ENCODE measurements around the gene IMMP2L. TPM values are rescaled to one million over a fixed set of nuclear protein-coding genes. Genes with fewer than 3 reads are reported as not detected.

Gene IMMP2L
- total and polyA plus RNA-seq, 2 of the 4 experiments (the other 2 are of a cell fraction), result 5.8 to 9.3 TPM

DNA sequence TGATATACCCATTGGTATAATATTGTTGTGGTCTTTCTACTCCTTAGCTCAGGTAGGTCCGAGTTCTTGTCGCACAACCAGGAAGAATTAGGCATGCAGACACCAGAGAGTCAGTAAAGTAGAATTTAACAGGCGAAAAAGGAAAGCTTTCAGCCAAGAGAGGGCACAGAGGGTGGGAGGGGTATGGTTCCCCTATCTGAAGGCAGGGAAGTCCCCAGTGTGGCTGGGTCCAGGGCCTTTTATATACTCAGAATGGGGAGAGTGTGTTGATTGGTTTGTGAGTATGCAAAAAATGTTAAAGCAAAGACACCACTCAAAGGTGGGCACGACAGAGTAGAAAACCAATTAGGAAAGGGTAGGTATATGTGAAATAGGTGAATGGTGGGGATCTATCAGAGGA is 53.9 kb downstream of the IMMP2L start:
- intact Hi-C loops (cut with micrococcal nuclease), result no loop called here

More for the DNA sequence above, 53.9 kb downstream of the IMMP2L start:
- in situ Hi-C loops (cut with MboI; ENCODE audit: low sequenced_read_pairs), result no loop called here
- no peak overlapping the region for H3K56ac ChIP-seq (ENCODE audit: extremely low read depth, insufficient read depth, low read length)
- WGBS, 2 experiments (ENCODE audit: extremely low coverage in 2 of 2, insufficient read length in 1 of 2), result no CpG with 5 or more reads among the region's 4 CpGs
- H3K4me2 ChIP-seq (ENCODE audit: low read depth, low read length), result no peak overlapping the region
- H3K4me3 ChIP-seq (ENCODE audit: insufficient read depth, low read depth, low read length), result no peak overlapping the region
- H4K8ac ChIP-seq (ENCODE audit: low read depth in 2 of 2, low read length in 2 of 2), result no peak overlapping the region
- H3K27ac ChIP-seq (ENCODE audit: insufficient read depth, low read length), result no peak overlapping the region
- H3K4ac ChIP-seq (ENCODE audit: low read depth, low read length), result no peak overlapping the region
- no peak overlapping the region for H3K23ac ChIP-seq (ENCODE audit: low read depth, low read length)
- no peak overlapping the region for H2BK20ac ChIP-seq (ENCODE audit: low read depth, low read length)
- no TSS peak for BruUV-seq (replicated peaks)
- H3K9ac ChIP-seq (ENCODE audit: low read depth, low read length), result no peak overlapping the region
- no peaks in the 10 kb centered on the region for H4K20me1 ChIP-seq (ENCODE audit: insufficient read depth, low read length)
- no peaks in the 10 kb centered on the region for H3K4me1 ChIP-seq (ENCODE audit: control insufficient read depth, insufficient read depth, low read length)
- H3K18ac ChIP-seq (ENCODE audit: low read depth, low read length), result no peak overlapping the region
- DNase-seq (no peak), ATAC-seq (ENCODE audit: low read depth) (no peak)
- no peak overlapping the region for H2BK15ac ChIP-seq (ENCODE audit: low read depth, low read length)
- no peak overlapping the region for H4K91ac ChIP-seq (ENCODE audit: insufficient read depth, low read depth, low read length)
- dilution Hi-C loops (cut with HindIII; ENCODE audit: low sequenced_read_pairs, unreplicated experiment), result no loop called here
- no peak overlapping the region for H2AFZ ChIP-seq (replicated peaks; ENCODE audit: low read length, poor library complexity)
- H2AK5ac ChIP-seq (ENCODE audit: low read depth, low read length), result no peak overlapping the region
- no peak overlapping the region for H4K5ac ChIP-seq (ENCODE audit: low read depth, low read length)
- H3K27me3 ChIP-seq (ENCODE audit: control insufficient read depth, insufficient read depth, low read length), result no peaks in the 10 kb centered on the region
- ChIA-PET POLR2A (ENCODE audit: unreplicated experiment) (no interaction called here), CTCF (no interaction called here)
- no peak overlapping the region for H3K14ac ChIP-seq (replicated peaks; ENCODE audit: low read depth, low read length)
- H2BK120ac ChIP-seq (ENCODE audit: low read depth, low read length), result no peak overlapping the region
- no peaks in the 10 kb centered on the region for H3K79me1 ChIP-seq (ENCODE audit: low read depth in 1 of 2, low read length in 2 of 2)
- no peaks in the 10 kb centered on the region for H3K9me1 ChIP-seq (ENCODE audit: insufficient read depth, low read length)
- no peak overlapping the region for H2BK5ac ChIP-seq (ENCODE audit: low read depth, low read length, poor library complexity, severe bottlenecking)
- no peaks in the 10 kb centered on the region for H3K36me3 ChIP-seq (ENCODE audit: control insufficient read depth, insufficient read depth, low read length)
- H2AK9ac ChIP-seq (replicated peaks; ENCODE audit: low read depth, low read length, poor library complexity), result no peak overlapping the region
- TF ChIP-seq MAZ (IDR thresholded peaks at IDR 0.05; ENCODE audit: borderline replicate concordance, low read depth, low read length) (no peak), RFX5 (IDR thresholded peaks at IDR 0.05; ENCODE audit: low read depth, low read length) (no peak), MXI1 (IDR thresholded peaks at IDR 0.05; ENCODE audit: borderline replicate concordance, low read depth, low read length) (no peak), FOS (IDR thresholded peaks at IDR 0.05; ENCODE audit: low read depth, low read length) (no peak), NFE2L2 (IDR thresholded peaks at IDR 0.05; ENCODE audit: low read depth, low read length) (no peak), SMC3 (IDR thresholded peaks at IDR 0.05; ENCODE audit: low read depth, low read length) (no peak), CEBPB (IDR thresholded peaks at IDR 0.05; ENCODE audit: low read depth, low read length) (no peak), MAFK (IDR thresholded peaks at IDR 0.05; ENCODE audit: low read depth, low read length) (no peak), RCOR1 (IDR thresholded peaks at IDR 0.05; ENCODE audit: insufficient replicate concordance, low read length) (no peak), BHLHE40 (IDR thresholded peaks at IDR 0.05; ENCODE audit: low read depth, low read length) (no peak), RAD21 (IDR thresholded peaks at IDR 0.05; ENCODE audit: low read length) (no peak), CHD1 (IDR thresholded peaks at IDR 0.05; ENCODE audit: low read depth, low read length) (no peak), POLR2A (IDR thresholded peaks at IDR 0.05; ENCODE audit: low read depth, low read length) (no peak)
- TF ChIP-seq, protein P1, sequence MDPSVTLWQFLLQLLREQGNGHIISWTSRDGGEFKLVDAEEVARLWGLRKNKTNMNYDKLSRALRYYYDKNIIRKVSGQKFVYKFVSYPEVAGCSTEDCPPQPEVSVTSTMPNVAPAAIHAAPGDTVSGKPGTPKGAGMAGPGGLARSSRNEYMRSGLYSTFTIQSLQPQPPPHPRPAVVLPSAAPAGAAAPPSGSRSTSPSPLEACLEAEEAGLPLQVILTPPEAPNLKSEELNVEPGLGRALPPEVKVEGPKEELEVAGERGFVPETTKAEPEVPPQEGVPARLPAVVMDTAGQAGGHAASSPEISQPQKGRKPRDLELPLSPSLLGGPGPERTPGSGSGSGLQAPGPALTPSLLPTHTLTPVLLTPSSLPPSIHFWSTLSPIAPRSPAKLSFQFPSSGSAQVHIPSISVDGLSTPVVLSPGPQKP (IDR thresholded peaks at IDR 0.05; ENCODE audit: borderline replicate concordance, low read depth, low read length), result no peak
- TF ChIP-seq, protein P2, sequence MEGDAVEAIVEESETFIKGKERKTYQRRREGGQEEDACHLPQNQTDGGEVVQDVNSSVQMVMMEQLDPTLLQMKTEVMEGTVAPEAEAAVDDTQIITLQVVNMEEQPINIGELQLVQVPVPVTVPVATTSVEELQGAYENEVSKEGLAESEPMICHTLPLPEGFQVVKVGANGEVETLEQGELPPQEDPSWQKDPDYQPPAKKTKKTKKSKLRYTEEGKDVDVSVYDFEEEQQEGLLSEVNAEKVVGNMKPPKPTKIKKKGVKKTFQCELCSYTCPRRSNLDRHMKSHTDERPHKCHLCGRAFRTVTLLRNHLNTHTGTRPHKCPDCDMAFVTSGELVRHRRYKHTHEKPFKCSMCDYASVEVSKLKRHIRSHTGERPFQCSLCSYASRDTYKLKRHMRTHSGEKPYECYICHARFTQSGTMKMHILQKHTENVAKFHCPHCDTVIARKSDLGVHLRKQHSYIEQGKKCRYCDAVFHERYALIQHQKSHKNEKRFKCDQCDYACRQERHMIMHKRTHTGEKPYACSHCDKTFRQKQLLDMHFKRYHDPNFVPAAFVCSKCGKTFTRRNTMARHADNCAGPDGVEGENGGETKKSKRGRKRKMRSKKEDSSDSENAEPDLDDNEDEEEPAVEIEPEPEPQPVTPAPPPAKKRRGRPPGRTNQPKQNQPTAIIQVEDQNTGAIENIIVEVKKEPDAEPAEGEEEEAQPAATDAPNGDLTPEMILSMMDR (conservative IDR thresholded peaks at IDR 0.05; ENCODE audit: low read depth, low read length), result no peak
- TF ChIP-seq, protein P3, sequence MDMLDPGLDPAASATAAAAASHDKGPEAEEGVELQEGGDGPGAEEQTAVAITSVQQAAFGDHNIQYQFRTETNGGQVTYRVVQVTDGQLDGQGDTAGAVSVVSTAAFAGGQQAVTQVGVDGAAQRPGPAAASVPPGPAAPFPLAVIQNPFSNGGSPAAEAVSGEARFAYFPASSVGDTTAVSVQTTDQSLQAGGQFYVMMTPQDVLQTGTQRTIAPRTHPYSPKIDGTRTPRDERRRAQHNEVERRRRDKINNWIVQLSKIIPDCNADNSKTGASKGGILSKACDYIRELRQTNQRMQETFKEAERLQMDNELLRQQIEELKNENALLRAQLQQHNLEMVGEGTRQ (IDR thresholded peaks at IDR 0.05; ENCODE audit: low read depth, low read length), result no peak
- H3K9me3 ChIP-seq (ENCODE audit: control insufficient read depth, insufficient read depth, low read length), result no peaks in the 10 kb centered on the region
